ENCODE results near the gene SMIM5.

DNA sequence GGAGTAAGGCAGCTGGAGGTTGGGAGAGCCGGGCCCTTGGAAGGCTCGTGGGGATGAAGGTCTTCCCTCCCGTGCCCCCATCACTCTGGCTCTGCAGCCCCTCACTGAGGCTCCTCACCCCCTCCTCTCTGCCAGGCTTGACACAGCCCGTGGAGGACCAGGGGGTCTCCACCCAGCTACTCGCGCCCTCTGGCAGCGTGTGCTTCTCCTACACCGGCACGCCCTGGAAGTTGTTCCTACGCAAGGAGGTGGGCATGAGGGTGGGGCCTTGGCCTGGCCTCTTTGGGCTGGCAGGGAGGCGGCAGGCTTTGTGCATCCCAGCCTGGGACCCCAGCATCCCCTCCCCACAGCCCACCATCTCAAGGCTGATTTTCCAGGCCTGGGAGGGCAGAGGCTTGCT, 15.6 kb upstream of the SMIM5 start:
- TF ChIP-seq CTCF (IDR thresholded peaks at IDR 0.05) (no peak), POLR2A (IDR thresholded peaks at IDR 0.05) (no peak)
